Glutamatergic neuron (in vitro differentiated cells): Measurements from ENCODE around the gene SLC6A3. TPM values are rescaled to one million over a fixed set of nuclear protein-coding genes. Genes with fewer than 3 reads are reported as not detected.

ENCODE experiments used
- DNase-seq: peaks from one replicate; pipeline ENCODE4 v3.0.0; 2022
- H3K27ac Mint-ChIP-seq: one replicate; pipeline ENCODE4 v1.8.0; 2020; ENCODE audit warnings: mild to moderate bottlenecking, mixed read lengths, inconsistent platforms; ENCODE audit not compliant: unreplicated experiment
- H3K27me3 Mint-ChIP-seq: one replicate; pipeline ENCODE4 v1.8.0; 2020; ENCODE audit warnings: mild to moderate bottlenecking, moderate library complexity, mixed read lengths, inconsistent platforms; ENCODE audit not compliant: unreplicated experiment
- H3K36me3 Mint-ChIP-seq: one replicate; pipeline ENCODE4 v1.8.0; 2020; ENCODE audit warnings: mild to moderate bottlenecking, mixed read lengths, inconsistent platforms; ENCODE audit not compliant: unreplicated experiment
- H3K4me1 Mint-ChIP-seq: one replicate; pipeline ENCODE4 v1.8.0; 2020; ENCODE audit warnings: mild to moderate bottlenecking, low read depth, mixed read lengths, inconsistent platforms; ENCODE audit not compliant: unreplicated experiment
- H3K4me3 Mint-ChIP-seq: one replicate; pipeline ENCODE4 v1.8.0; 2020; ENCODE audit warnings: mild to moderate bottlenecking, mixed read lengths, inconsistent platforms; ENCODE audit not compliant: unreplicated experiment
- H3K9me3 Mint-ChIP-seq: one replicate; pipeline ENCODE4 v1.8.0; 2020; ENCODE audit warnings: mild to moderate bottlenecking, moderate library complexity, mixed read lengths, inconsistent platforms; ENCODE audit not compliant: unreplicated experiment
- CTCF ChIP-seq: fragments of 200-600 bp; sonication (generic); IDR thresholded peaks from one replicate; pipeline ENCODE4 v1.5.0; 2021; ENCODE audit not compliant: partially characterized antibody, unreplicated experiment
- total RNA-seq: library from RNA; stranded (reverse); fragmentation: NEBNext Ultra II Directional; extraction: Animal tissue kit (Norgen Biotek cat#: 25700); gene quantifications from one replicate; pipeline ENCODE4 v1.2.1, GENCODE V29; 2021; ENCODE audit not compliant: unreplicated experiment

SLC6A3 gene
- total RNA-seq, 1 donor from 2014 or later: 22.4 TPM

- no peak for DNase-seq
- peak overlapping the region; percentile 48 for H3K27ac Mint-ChIP-seq
Measured at GRCh38 chr5:1437876-1438559, 7.2 kb downstream of the SLC6A3 start.

GRCh38 chr5:1437226-1437829, 7.9 kb downstream of the SLC6A3 start:
- no peak for DNase-seq
- Mint-ChIP-seq H3K36me3 (peaks cover 29% of the 10 kb centered on the region), H3K4me3 (peak overlapping the region; percentile 28)

More at GRCh38 chr5:1437876-1438559, 7.2 kb downstream of the SLC6A3 start:
- Mint-ChIP-seq H3K4me3 (no peak overlapping the region), H3K27me3 (peaks cover 16% of the 10 kb centered on the region), H3K36me3 (peaks cover 26% of the 10 kb centered on the region), H3K9me3 (peaks cover 25% of the 10 kb centered on the region), H3K4me1 (peaks cover 25% of the 10 kb centered on the region)
- no peak for TF ChIP-seq CTCF

GRCh38 chr5:1436681-1437080, 8.6 kb downstream of the SLC6A3 start:
- peaks cover 16% of the 10 kb centered on the region for H3K27me3 Mint-ChIP-seq
- no peak overlapping the region for H3K27ac Mint-ChIP-seq

More at GRCh38 chr5:1437226-1437829, 7.9 kb downstream of the SLC6A3 start:
- peaks cover 25% of the 10 kb centered on the region for H3K4me1 Mint-ChIP-seq
- H3K27me3 Mint-ChIP-seq: peaks cover 16% of the 10 kb centered on the region
- H3K9me3 Mint-ChIP-seq: peaks cover 25% of the 10 kb centered on the region
- H3K27ac Mint-ChIP-seq: peak overlapping the region; percentile 75
- no peak for TF ChIP-seq CTCF

GRCh38 chr5:1436036-1436435, 9.2 kb downstream of the SLC6A3 start:
- Mint-ChIP-seq H3K36me3 (peaks cover 31% of the 10 kb centered on the region), H3K27ac (no peak overlapping the region), H3K4me3 (no peak overlapping the region), H3K9me3 (peaks cover 25% of the 10 kb centered on the region), H3K27me3 (peaks cover 16% of the 10 kb centered on the region), H3K4me1 (peaks cover 25% of the 10 kb centered on the region)
- TF ChIP-seq CTCF: no peak
- no peak for DNase-seq

More at GRCh38 chr5:1436681-1437080, 8.6 kb downstream of the SLC6A3 start:
- Mint-ChIP-seq H3K4me1 (peaks cover 25% of the 10 kb centered on the region), H3K9me3 (peaks cover 25% of the 10 kb centered on the region), H3K36me3 (peaks cover 31% of the 10 kb centered on the region), H3K4me3 (no peak overlapping the region)
- no peak for TF ChIP-seq CTCF
- DNase-seq: no peak

- peaks cover 26% of the 10 kb centered on the region for H3K9me3 Mint-ChIP-seq
- no peak overlapping the region for H3K4me3 Mint-ChIP-seq
- DNase-seq: no peak
- TF ChIP-seq CTCF: no peak
- peaks cover 25% of the 10 kb centered on the region for H3K4me1 Mint-ChIP-seq
- peaks cover 21% of the 10 kb centered on the region for H3K27me3 Mint-ChIP-seq
- H3K27ac Mint-ChIP-seq: no peak overlapping the region
- peaks cover 31% of the 10 kb centered on the region for H3K36me3 Mint-ChIP-seq
Measured at GRCh38 chr5:1435369-1435768, 9.9 kb downstream of the SLC6A3 start.
